ENCODE measurements around the gene TDP1. TPM values are rescaled to one million over a fixed set of nuclear protein-coding genes. Genes with fewer than 3 reads are reported as not detected.

The TDP1 gene
- total RNA-seq, 1 experiment from 2014 or later: 23.9 TPM

GRCh38 chr14:89958966-89959365 lies 3.2 kb downstream of the TDP1 start:
- ATAC-seq: no peak
- no peak overlapping the region for H3K27ac ChIP-seq (ENCODE audit: low read length)
- peaks cover 6% of the 10 kb centered on the region; the same call in 1 of the 2 replicates for H3K4me1 ChIP-seq (ENCODE audit: control insufficient read depth, insufficient read depth, low read length)
- ChIA-PET CTCF (no interaction called here), POLR2A (interaction anchor here (0.6 kb wide), 1 partner anchor 299 kb away, joined by 3 read pairs; no protein-coding TSS in a partner anchor)
- TF ChIP-seq CTCF (IDR thresholded peaks at IDR 0.05): no peak
- TF ChIP-seq SIN3A (IDR thresholded peaks at IDR 0.05; ENCODE audit: borderline replicate concordance, insufficient read depth, low read depth, low read length): no peak
- TF ChIP-seq TCF7L2 (IDR thresholded peaks at IDR 0.05; ENCODE audit: low read depth, low read length): no peak
- no peak for TF ChIP-seq REST (IDR thresholded peaks at IDR 0.05; ENCODE audit: insufficient read depth in 1 of 2, low read depth in 2 of 2, low read length in 1 of 2)
- no peak for TF ChIP-seq POLR2AphosphoS5 (IDR thresholded peaks at IDR 0.05; ENCODE audit: low read depth, low read length)
- no peak for DNase-seq (ENCODE audit: low read depth, low spot score)
- H3K36me3 ChIP-seq (ENCODE audit: control insufficient read depth, insufficient read depth, low read length): peaks cover 7% of the 10 kb centered on the region
- no peak overlapping the region for H3K4me3 ChIP-seq (ENCODE audit: low read depth in 2 of 2, low read length in 2 of 2)
- no peaks in the 10 kb centered on the region for H3K9me3 ChIP-seq (ENCODE audit: control insufficient read depth, insufficient read depth, low read depth, low read length)
- intact Hi-C loops (cut with micrococcal nuclease; ENCODE audit: unreplicated experiment): no loop called here
- BruUV-seq (replicated peaks): no TSS peak
- no peaks in the 10 kb centered on the region for H3K27me3 ChIP-seq (ENCODE audit: control insufficient read depth, insufficient read depth, low read length)
- in situ Hi-C loops (cut with HindIII; ENCODE audit: low pct_unique_long_range_greater_than_20kb, low sequenced_read_pairs): no loop called here

- no TSS peak for BruUV-seq (replicated peaks)
- Histone ChIP-seq H3K4me3 (ENCODE audit: low read depth in 2 of 2, low read length in 2 of 2) (no peak overlapping the region), H3K9me3 (ENCODE audit: control insufficient read depth, insufficient read depth, low read depth, low read length) (no peaks in the 10 kb centered on the region), H3K27me3 (ENCODE audit: control insufficient read depth, insufficient read depth, low read length) (no peaks in the 10 kb centered on the region), H3K36me3 (ENCODE audit: control insufficient read depth, insufficient read depth, low read length) (peaks cover 7% of the 10 kb centered on the region), H3K4me1 (ENCODE audit: control insufficient read depth, insufficient read depth, low read length) (peaks cover 6% of the 10 kb centered on the region; the same call in 1 of the 2 replicates), H3K27ac (ENCODE audit: low read length) (no peak overlapping the region)
- intact Hi-C loops (cut with micrococcal nuclease; ENCODE audit: unreplicated experiment) (no loop called here), in situ Hi-C loops (cut with HindIII; ENCODE audit: low pct_unique_long_range_greater_than_20kb, low sequenced_read_pairs) (no loop called here)
- CTCF ChIA-PET: no interaction called here
- no peak for DNase-seq (ENCODE audit: low read depth, low spot score)
- ATAC-seq: no peak
- POLR2A ChIA-PET: interaction anchor here (0.6 kb wide), 1 partner anchor 298 kb away, joined by 3 read pairs; no protein-coding TSS in a partner anchor
- no peak for TF ChIP-seq CTCF (IDR thresholded peaks at IDR 0.05)
- TF ChIP-seq POLR2AphosphoS5 (IDR thresholded peaks at IDR 0.05; ENCODE audit: low read depth, low read length): no peak
- no peak for TF ChIP-seq SIN3A (IDR thresholded peaks at IDR 0.05; ENCODE audit: borderline replicate concordance, insufficient read depth, low read depth, low read length)
- no peak for TF ChIP-seq TCF7L2 (IDR thresholded peaks at IDR 0.05; ENCODE audit: low read depth, low read length)
- no peak for TF ChIP-seq REST (IDR thresholded peaks at IDR 0.05; ENCODE audit: insufficient read depth in 1 of 2, low read depth in 2 of 2, low read length in 1 of 2)
These were observed 4.2 kb downstream of the TDP1 start for GRCh38 chr14:89959853-89960445.
